ENCODE measurements around the gene GALNS. TPM values are rescaled to one million over a fixed set of nuclear protein-coding genes. Genes with fewer than 3 reads are reported as not detected.

Gene GALNS
- total and polyA plus RNA-seq, 2 donors (not counting 3 experiments of a cell fraction or from before 2014, with no cell fraction given) = 21.8 to 40.2 TPM

GRCh38 chr16:88904676-88905365 lies 48.1 kb upstream of the GALNS start:
- Histone ChIP-seq H3K9ac (replicated peaks; ENCODE audit: extremely low read depth, insufficient read depth, low read length) (no peak overlapping the region), H3K4me1 (ENCODE audit: control insufficient read depth, extremely low read depth, insufficient read depth, low read length) (no peaks in the 10 kb centered on the region), H2AFZ (ENCODE audit: low read depth, low read length) (no peak overlapping the region), H3K4me3 (replicated peaks in 1 of 3; ENCODE audit: insufficient read depth in 1 of 3, low read depth in 1 of 3, low read length in 3 of 3) (no peak overlapping the region), H3K4me2 (ENCODE audit: insufficient read depth, low read length) (no peak overlapping the region), H3K36me3 (ENCODE audit: control insufficient read depth in 2 of 2, extremely low read depth in 1 of 2, insufficient read depth in 2 of 2, low read length in 2 of 2) (no peaks in the 10 kb centered on the region), H3K79me2 (ENCODE audit: control insufficient read depth, insufficient read depth, low read length) (no peaks in the 10 kb centered on the region), H3K9me3 (replicated peaks; ENCODE audit: control insufficient read depth, insufficient read depth, low read length) (no peaks in the 10 kb centered on the region), H4K20me1 (replicated peaks; ENCODE audit: control insufficient read depth, extremely low read depth, insufficient read depth, low read length) (no peaks in the 10 kb centered on the region), H3K9me1 (replicated peaks; ENCODE audit: control insufficient read depth, extremely low read depth, insufficient read depth, low read length) (no peaks in the 10 kb centered on the region), H3K27me3 (ENCODE audit: control insufficient read depth in 2 of 2, insufficient read depth in 2 of 2, low read length in 2 of 2) (no peaks in the 10 kb centered on the region), H3K27ac (ENCODE audit: insufficient read depth, low read depth, low read length) (no peak overlapping the region)
- dilution Hi-C loops (cut with MboI; ENCODE audit: extremely low pct_ligation_motif_present, low sequenced_read_pairs) = no loop called here
- CTCF ChIA-PET = no interaction called here
- no TSS peak for BruUV-seq (replicated peaks)
- intact Hi-C loops (cut with micrococcal nuclease) = no loop called here
- DNase-seq (ENCODE audit: low read depth, low spot score) = no peak
- TF ChIP-seq CTCF (IDR thresholded peaks at IDR 0.05; ENCODE audit: extremely low read depth in 1 of 2, insufficient read depth in 1 of 2, low read depth in 1 of 2, low read length in 2 of 2) (no peak), MYC (IDR thresholded peaks at IDR 0.05; ENCODE audit: low read depth, low read length) (no peak), GATA2 (IDR thresholded peaks at IDR 0.05; ENCODE audit: insufficient read depth, insufficient read length, low read depth, low read length) (no peak), POLR2A (IDR thresholded peaks at IDR 0.05; ENCODE audit: low read depth, low read length) (no peak), POLR2AphosphoS5 (IDR thresholded peaks at IDR 0.05; ENCODE audit: insufficient read depth, low read depth, low read length) (no peak), EZH2 (IDR thresholded peaks at IDR 0.05; ENCODE audit: borderline replicate concordance, low read depth, low read length, severe bottlenecking) (no peak), FOS (IDR thresholded peaks at IDR 0.05; ENCODE audit: borderline replicate concordance, insufficient read depth, low read length) (no peak), JUN (IDR thresholded peaks at IDR 0.05; ENCODE audit: borderline replicate concordance, insufficient read depth, insufficient read length, low read depth) (no peak), MAX (IDR thresholded peaks at IDR 0.05; ENCODE audit: insufficient read depth, insufficient read length) (no peak)
- POLR2A ChIA-PET = no interaction called here
- FAIRE-seq = no peak
